Heart left ventricle (tissue), 16 donors: ENCODE results near the gene TIMM17B. TPM values are rescaled to one million over a fixed set of nuclear protein-coding genes. Genes with fewer than 3 reads are reported as not detected.

Experiments used
- ATAC-seq, 4 donors: fragments of 200-7000 bp; cut with Tn5 transposase; one replicate each; pipeline ENCODE4 v1.9.1; 2020 to 2022; ENCODE audit warnings: moderate library complexity in 4 of 4, mild to moderate bottlenecking in 3 of 4, moderate number of reproducible peaks in 1 of 4
- DNase-seq, 5 donors: peaks; one replicate each; pipeline ENCODE4 v3.0.0-alpha.2; 2020
- H3K27ac ChIP-seq, 12 donors: fragments of 200-600 bp; sonication (generic) in 4 of 12; one replicate each; pipeline versions ENCODE4 v1.5.0 to v1.8.0; 2016 to 2022; ENCODE audit warnings: mild to moderate bottlenecking in 2 of 12
- H3K27me3 ChIP-seq, 9 donors: fragments of 200-600 bp; sonication (generic) in 2 of 9; one replicate each; pipeline versions ENCODE4 v1.5.1 to v1.8.0; 2016 to 2022; ENCODE audit warnings: mild to moderate bottlenecking in 3 of 9
- H3K36me3 ChIP-seq, 9 donors: fragments of 200-600 bp; sonication (generic) in 2 of 9; one replicate each; pipeline versions ENCODE4 v1.5.0 to v1.8.0; 2018 to 2022; ENCODE audit warnings: mild to moderate bottlenecking in 2 of 9
- H3K4me1 ChIP-seq, 12 donors: fragments of 200-600 bp; sonication (generic) in 4 of 12; one replicate each; pipeline versions ENCODE4 v1.5.0 to v1.8.0; 2016 to 2022; ENCODE audit warnings: mild to moderate bottlenecking in 3 of 12
- H3K4me3 ChIP-seq, 12 donors: fragments of 200-600 bp; sonication (generic) in 4 of 12; one replicate each; pipeline versions ENCODE4 v1.5.0 to v1.8.0; 2017 to 2022; ENCODE audit warnings: mild to moderate bottlenecking in 9 of 12, moderate library complexity in 4 of 12
- H3K9me3 ChIP-seq, 12 donors: fragments of 200-600 bp; sonication (generic) in 4 of 12; one replicate each; pipeline versions ENCODE4 v1.5.0 to v1.8.0; 2016 to 2022; ENCODE audit warnings: mild to moderate bottlenecking in 1 of 12
- CTCF ChIP-seq, 12 donors: fragments of 200-600 bp; sonication (generic) in 4 of 12; IDR thresholded peaks; one replicate each; pipeline versions ENCODE4 v1.5.0 to v1.8.0; 2018 to 2022; ENCODE audit warnings: antibody characterized with exemption in 12 of 12, mild to moderate bottlenecking in 5 of 12
- POLR2A ChIP-seq, 2 donors: fragments of 450-650 bp; IDR thresholded peaks; one replicate each; pipeline ENCODE4 v1.6.1; 2017; ENCODE audit warnings: antibody characterized with exemption in 2 of 2, mild to moderate bottlenecking in 2 of 2, moderate library complexity in 2 of 2
- WGBS, 4 donors: extraction: QIAGEN DNeasy Blood & Tissue Kit in 2 of 4; methylation state at CpG; one replicate each; pipeline versions ENCODE4 v1.1.5 to v1.1.7; 2013 to 2018; 5-methylcytosine and 5-hydroxymethylcytosine counted together
- intact Hi-C, 10 donors: fragments of 100-400 bp; cut with DNase I; formaldehyde crosslinking; loops; one replicate each; pipeline versions ENCODE4 v1.11.1 to v1.14.2; 2022
- polyA plus RNA-seq, 2 donors: library from polyadenylated mRNA; stranded (reverse); fragments of 200-250 nt; gene quantifications; one replicate each; pipeline ENCODE4 v1.2.3, GENCODE V29; 2013
- total RNA-seq, 9 donors: library from RNA; depleted of rRNA in 2 of 9; stranded (reverse); fragments of >200 nt in 2 of 9; fragmentation: NEBNext Ultra II Directional in 3 of 9; extraction: Animal tissue kit (Norgen Biotek cat#: 25700) in 3 of 9; gene quantifications; one replicate each; pipeline versions ENCODE4 v1.1.0 to v1.2.4, GENCODE V29; 2016 to 2023
- donor health status: ischemic (EF 13 %, LVEDD 7.1; RV severe dilation, severe dysfunction).
- donor health status: healthy with polysubstance abuse.
- donor health status: DM: no; HTN: yes; CAD: no.
- donor health status: DM: no; HTN: no; CAD: no.
- donor health status: ischemic (EF 25% LVEDD 6.9; RV normal size, moderate dysfunction).
- donor health status: ischemic (EF 25% LVEDD 5.7; RV mildly dilated, moderate dysfunction).
- donor health status: healthy.
- donor health status: DM: yes; HTN: yes; CAD: no.
- donor health status: ischemic (EF 35%, LVEDD 5.7; RV mildly dilated, moderate dysfunction).
- donor health status: nonischemic (EF 11% LVEDD 7.7; RV severe dilation, severe dysfunction).
- donor health status: DM: yes; HTN: yes; CAD: no.
- donor health status: PGD.
- donor health status: ischemic (EF 29% LVEDD 5.4; RV normal size, mild dysfunction).
- donor health status: nonischemic (EF 23%, LVEDD 6.1; RV moderate dilation, normal function).

The TIMM17B gene
- total and polyA plus RNA-seq, 11 donors, result 57.1 to 91.0 (median 73.2) TPM

DNA sequence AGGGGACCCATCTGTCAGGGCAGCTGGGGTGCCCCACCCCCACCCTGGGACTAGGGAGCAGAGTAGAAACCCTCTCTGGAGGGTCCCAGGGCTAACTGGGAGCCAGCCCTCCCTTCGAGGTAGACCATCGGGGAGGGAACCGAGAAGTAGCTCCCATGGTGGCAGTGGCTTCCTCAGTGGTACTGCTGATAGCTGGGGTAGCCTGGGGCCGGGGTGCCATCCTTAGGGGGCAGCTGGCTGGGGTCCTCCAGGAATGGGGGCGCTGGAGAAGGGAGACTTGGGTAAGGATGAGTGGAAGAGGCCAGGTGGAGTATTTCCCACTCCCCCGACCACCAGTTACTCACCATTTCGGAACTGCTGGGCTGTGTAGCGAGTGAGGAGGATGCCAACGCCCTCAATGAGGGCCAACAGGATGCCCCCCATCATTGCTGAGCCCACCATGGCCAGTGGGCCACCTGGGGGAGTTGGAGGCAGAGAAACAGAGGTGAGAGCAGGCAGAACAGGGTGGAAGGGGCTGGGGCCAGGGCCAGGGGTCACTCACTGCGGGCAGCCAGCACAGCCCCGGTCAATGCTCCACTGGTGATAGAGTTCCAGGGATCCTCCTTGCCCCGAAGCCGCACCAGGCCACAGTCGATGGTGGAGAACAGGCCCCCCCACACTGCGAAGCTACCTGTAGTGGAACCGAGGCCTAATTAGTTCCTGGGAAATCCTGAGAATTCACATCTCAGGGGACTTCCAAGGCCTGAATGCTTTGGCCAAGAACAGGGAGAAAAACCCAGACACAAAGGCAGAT lies 3.8 kb downstream of the TIMM17B start:
- H3K27ac ChIP-seq, result no peak overlapping the region
- H3K4me1 ChIP-seq, result peaks cover 0 to 20% (median 7%) of the 10 kb centered on the region in 12 donors
- intact Hi-C loops, result loop anchor here in 6 of 10 donors (5.0 to 10.0 kb wide), 4 partner anchors 89 to 199 kb away; partner anchors contain the start of genes HDAC6 (in 5 of the 6) and SUV39H1 (in 1 of the 6)
- peaks cover 0 to 18% (median 4%) of the 10 kb centered on the region in 9 donors for H3K36me3 ChIP-seq
- WGBS, 4 donors, result 71 to 95% (median 84%) methylated on average over 15 to 16 of the region's 16 CpGs
- no peak for ATAC-seq
- TF ChIP-seq POLR2A (IDR thresholded peaks at IDR 0.05), result no peak
- TF ChIP-seq CTCF (IDR thresholded peaks at IDR 0.05), result no peak
- H3K27me3 ChIP-seq, result no peaks in the 10 kb centered on the region
- no peak overlapping the region for H3K4me3 ChIP-seq
- DNase-seq, result no peak
- H3K9me3 ChIP-seq, result peaks cover 0 to 10% (median 0%) of the 10 kb centered on the region in 12 donors

DNA sequence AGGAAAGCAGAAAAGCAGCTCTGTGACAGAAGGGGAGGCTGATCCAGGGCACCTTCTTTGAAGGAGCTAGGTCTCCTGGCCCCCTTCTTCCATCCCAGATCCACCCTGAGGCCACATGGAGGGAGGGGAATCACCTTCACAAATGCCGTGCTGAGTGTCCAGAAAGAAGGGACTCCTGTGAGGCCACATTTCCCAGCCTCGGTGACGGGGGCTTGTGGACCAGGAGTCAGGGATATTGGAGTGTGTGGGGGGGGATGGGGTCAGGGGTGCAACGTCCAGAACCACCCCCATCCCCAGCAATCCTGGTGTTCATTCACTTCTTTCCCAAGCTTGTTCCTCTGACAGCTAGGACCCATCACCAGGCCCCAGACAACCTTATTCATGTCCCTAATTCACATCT lies 4.7 kb downstream of the TIMM17B start:
- H3K27me3 ChIP-seq, result no peaks in the 10 kb centered on the region
- H3K27ac ChIP-seq, result no peak overlapping the region
- TF ChIP-seq CTCF (IDR thresholded peaks at IDR 0.05) (no peak), POLR2A (IDR thresholded peaks at IDR 0.05) (no peak)
- WGBS, 4 donors, result 75 to 94% (median 81%) methylated on average over 4 of the region's 4 CpGs
- no peak overlapping the region for H3K4me3 ChIP-seq
- intact Hi-C loops, result loop anchor here in 6 of 10 donors (5.0 to 10.0 kb wide), 4 partner anchors 88 to 198 kb away; partner anchors contain the start of genes HDAC6 (in 5 of the 6) and SUV39H1 (in 1 of the 6)
- DNase-seq (no peak), ATAC-seq (no peak)
- peaks cover 0 to 18% (median 4%) of the 10 kb centered on the region in 9 donors for H3K36me3 ChIP-seq
- peaks cover 0 to 14% (median 7%) of the 10 kb centered on the region in 12 donors for H3K4me1 ChIP-seq
- H3K9me3 ChIP-seq, result peaks cover 0 to 8% (median 0%) of the 10 kb centered on the region in 12 donors

DNA sequence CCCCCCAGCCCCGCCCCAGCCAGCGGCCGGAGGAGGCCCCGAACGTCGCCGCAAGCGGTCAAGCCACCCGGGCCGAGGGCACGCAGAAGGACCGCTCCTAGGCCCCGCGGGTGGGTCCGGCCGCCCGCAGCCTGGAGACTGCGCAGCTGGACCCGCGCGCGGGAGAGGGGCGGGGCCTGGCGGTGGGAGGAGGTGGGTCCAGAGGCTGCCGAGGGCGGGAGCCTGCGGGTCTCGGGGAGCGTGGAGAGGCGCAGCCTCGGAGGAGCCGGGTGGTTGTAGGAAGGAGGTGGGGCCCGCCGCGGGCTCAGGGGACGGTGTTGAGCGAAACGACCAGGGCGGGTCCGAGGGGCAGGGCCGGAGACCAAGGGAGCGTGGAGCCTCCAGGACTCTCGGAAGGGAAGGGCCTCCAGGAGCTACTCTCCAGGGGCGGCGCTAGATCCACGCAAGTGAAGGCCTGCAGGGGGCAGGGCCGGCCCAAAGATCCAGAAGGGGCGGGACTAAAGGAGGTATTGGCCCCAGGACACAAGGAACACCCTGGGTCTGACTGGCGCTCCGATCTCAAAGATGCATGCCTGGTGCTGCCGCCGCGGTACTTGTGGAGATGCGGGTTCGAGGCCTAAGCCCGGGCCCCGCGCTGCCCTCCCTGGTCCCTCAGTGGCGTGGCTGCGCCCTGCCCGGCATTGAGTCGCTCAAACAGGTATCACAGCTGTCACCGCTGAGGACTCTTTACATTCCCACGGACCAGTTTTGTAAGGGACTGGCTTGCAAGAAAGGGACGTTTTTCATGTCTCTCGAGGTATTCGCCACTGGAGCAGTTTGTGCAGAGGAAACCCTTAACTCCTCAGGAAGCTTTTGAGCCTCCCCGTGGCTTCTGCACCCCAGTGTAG lies 5.9 kb downstream of the TIMM17B start:
- intact Hi-C loops, result loop anchor here in 6 of 10 donors (5.0 to 10.0 kb wide), 4 partner anchors 87 to 197 kb away; partner anchors contain the start of genes HDAC6 (in 5 of the 6) and SUV39H1 (in 1 of the 6)
- Histone ChIP-seq H3K9me3 (no peaks in the 10 kb centered on the region), H3K4me1 (peaks cover 0 to 12% (median 5%) of the 10 kb centered on the region in 12 donors), H3K36me3 (peaks cover 0 to 18% (median 4%) of the 10 kb centered on the region in 9 donors), H3K4me3 (peak overlapping the region; percentile 17 to 82 (median 65)), H3K27ac (peak overlapping the region in 11 of 12 donors; percentile 19 to 83 (median 53)), H3K27me3 (no peaks in the 10 kb centered on the region)
- DNase-seq, result peak; percentile 81 to 91 (median 87)
- ATAC-seq, result peak; percentile 90 to 97 (median 94)
- TF ChIP-seq POLR2A (IDR thresholded peaks at IDR 0.05), result peak in 1 of 2 donors; percentile 40
- TF ChIP-seq CTCF (IDR thresholded peaks at IDR 0.05), result peak; percentile 26 to 70 (median 49)
- WGBS, 4 donors, result 2 to 52% (median 22%) methylated on average over 53 to 68 of the region's 68 CpGs
